ENCODE measurements around the gene DGLUCY.

DNA sequence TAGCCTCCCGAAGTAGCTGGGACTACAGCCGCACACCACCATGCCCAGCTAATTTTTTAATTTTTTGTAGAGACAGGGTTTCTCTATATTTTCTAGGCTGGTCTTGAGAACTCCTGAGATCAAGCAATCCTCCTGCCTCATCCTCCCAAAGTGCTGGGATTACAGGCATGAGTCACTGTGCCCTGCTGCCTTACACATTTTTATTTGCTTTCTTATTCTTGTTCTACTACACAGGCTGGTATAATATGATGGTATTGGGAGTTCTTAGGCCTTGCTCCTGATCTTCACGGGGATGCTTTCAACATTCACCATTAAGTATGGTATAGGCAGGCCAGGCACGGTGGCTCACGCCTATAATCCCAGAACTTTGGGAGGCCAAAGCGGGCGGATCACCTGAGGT, 21.2 kb downstream of the DGLUCY start:
- TF ChIP-seq, protein P1, sequence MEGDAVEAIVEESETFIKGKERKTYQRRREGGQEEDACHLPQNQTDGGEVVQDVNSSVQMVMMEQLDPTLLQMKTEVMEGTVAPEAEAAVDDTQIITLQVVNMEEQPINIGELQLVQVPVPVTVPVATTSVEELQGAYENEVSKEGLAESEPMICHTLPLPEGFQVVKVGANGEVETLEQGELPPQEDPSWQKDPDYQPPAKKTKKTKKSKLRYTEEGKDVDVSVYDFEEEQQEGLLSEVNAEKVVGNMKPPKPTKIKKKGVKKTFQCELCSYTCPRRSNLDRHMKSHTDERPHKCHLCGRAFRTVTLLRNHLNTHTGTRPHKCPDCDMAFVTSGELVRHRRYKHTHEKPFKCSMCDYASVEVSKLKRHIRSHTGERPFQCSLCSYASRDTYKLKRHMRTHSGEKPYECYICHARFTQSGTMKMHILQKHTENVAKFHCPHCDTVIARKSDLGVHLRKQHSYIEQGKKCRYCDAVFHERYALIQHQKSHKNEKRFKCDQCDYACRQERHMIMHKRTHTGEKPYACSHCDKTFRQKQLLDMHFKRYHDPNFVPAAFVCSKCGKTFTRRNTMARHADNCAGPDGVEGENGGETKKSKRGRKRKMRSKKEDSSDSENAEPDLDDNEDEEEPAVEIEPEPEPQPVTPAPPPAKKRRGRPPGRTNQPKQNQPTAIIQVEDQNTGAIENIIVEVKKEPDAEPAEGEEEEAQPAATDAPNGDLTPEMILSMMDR (IDR thresholded peaks at IDR 0.05), result no peak
- TF ChIP-seq POLR2A (IDR thresholded peaks at IDR 0.05), result no peak
